Breast epithelium (tissue), 4 donors: Measurements from ENCODE around the gene HCN1. TPM values are rescaled to one million over a fixed set of nuclear protein-coding genes. Genes with fewer than 3 reads are reported as not detected.

Source experiments
- DNase-seq, 2 donors: peaks; one replicate each; pipeline ENCODE4 v3.0.0-alpha.2; 2019; ENCODE audit warnings: low spot score in 2 of 2
- H3K27ac ChIP-seq, 2 donors: fragments of 200-600 bp; sonication (generic) in 1 of 2; one replicate each; pipeline ENCODE4 v1.5.1; 2016 to 2019; ENCODE audit warnings: mild to moderate bottlenecking in 1 of 2
- H3K27me3 ChIP-seq, 2 donors: fragments of 200-600 bp; sonication (generic) in 1 of 2; one replicate each; pipeline versions ENCODE4 v1.5.1 to v1.6.0; 2017 to 2019; ENCODE audit warnings: control low read depth in 1 of 2, mild to moderate bottlenecking in 1 of 2
- H3K36me3 ChIP-seq: fragments of 200-600 bp; one replicate; pipeline ENCODE4 v1.5.1; 2019
- H3K4me1 ChIP-seq, 2 donors: fragments of 200-600 bp; sonication (generic); one replicate each; pipeline ENCODE4 v1.5.1; 2016 to 2019; ENCODE audit warnings: control low read depth in 1 of 2
- H3K4me3 ChIP-seq, 3 donors: fragments of 200-600 bp; sonication (generic); 1 replicate in 2 of 3; 2 replicates in 1 of 3; pipeline ENCODE4 v1.5.1; 2016 to 2019; ENCODE audit warnings: mild to moderate bottlenecking in 3 of 3, moderate library complexity in 2 of 3
- H3K9me3 ChIP-seq, 2 donors: fragments of 200-600 bp; sonication (generic) in 1 of 2; one replicate each; pipeline ENCODE4 v1.5.1; 2016 to 2019; ENCODE audit warnings: control low read depth in 1 of 2
- POLR2A ChIP-seq: fragments of 450-650 bp; IDR thresholded peaks from one replicate; pipeline ENCODE4 v1.6.1; 2016; ENCODE audit warnings: antibody characterized with exemption, mild to moderate bottlenecking, moderate library complexity
- POLR2AphosphoS5 ChIP-seq, 3 donors: sonication (generic); formaldehyde crosslinking; IDR thresholded peaks; one replicate each; pipeline ENCODE4 v1.6.1; 2017; ENCODE audit warnings: antibody characterized with exemption in 3 of 3
- intact Hi-C: fragments of 100-400 bp; cut with DNase I; formaldehyde crosslinking; loops from one replicate; pipeline ENCODE4 v1.15.1; 2023; ENCODE audit warnings: low total_unique reads
- total RNA-seq, 3 donors: library from RNA; depleted of rRNA; stranded (reverse); fragments of >200 nt; gene quantifications; one replicate each; pipeline ENCODE4 v1.1.0, GENCODE V29; 2016
- TF ChIP-seq, protein P1 (sequence below), 3 donors: fragments of 450-650 bp; IDR thresholded peaks; one replicate each; pipeline ENCODE4 v1.5.1; 2016 to 2017; ENCODE audit warnings: antibody characterized with exemption in 3 of 3, mild to moderate bottlenecking in 3 of 3, moderate library complexity in 3 of 3

Gene HCN1
- total RNA-seq, 3 donors from 2014 or later, result under 0.01 to 0.33 (median 0.29) TPM

GRCh38 chr5:45672271-45672670 is 23.9 kb downstream of the HCN1 start:
- Histone ChIP-seq H3K36me3 (no peaks in the 10 kb centered on the region), H3K9me3 (no peaks in the 10 kb centered on the region), H3K27ac (no peak overlapping the region), H3K4me3 (no peak overlapping the region), H3K4me1 (no peaks in the 10 kb centered on the region), H3K27me3 (no peaks in the 10 kb centered on the region)
- DNase-seq, result no peak
- intact Hi-C loops, result no loop called here
- TF ChIP-seq, protein P1, sequence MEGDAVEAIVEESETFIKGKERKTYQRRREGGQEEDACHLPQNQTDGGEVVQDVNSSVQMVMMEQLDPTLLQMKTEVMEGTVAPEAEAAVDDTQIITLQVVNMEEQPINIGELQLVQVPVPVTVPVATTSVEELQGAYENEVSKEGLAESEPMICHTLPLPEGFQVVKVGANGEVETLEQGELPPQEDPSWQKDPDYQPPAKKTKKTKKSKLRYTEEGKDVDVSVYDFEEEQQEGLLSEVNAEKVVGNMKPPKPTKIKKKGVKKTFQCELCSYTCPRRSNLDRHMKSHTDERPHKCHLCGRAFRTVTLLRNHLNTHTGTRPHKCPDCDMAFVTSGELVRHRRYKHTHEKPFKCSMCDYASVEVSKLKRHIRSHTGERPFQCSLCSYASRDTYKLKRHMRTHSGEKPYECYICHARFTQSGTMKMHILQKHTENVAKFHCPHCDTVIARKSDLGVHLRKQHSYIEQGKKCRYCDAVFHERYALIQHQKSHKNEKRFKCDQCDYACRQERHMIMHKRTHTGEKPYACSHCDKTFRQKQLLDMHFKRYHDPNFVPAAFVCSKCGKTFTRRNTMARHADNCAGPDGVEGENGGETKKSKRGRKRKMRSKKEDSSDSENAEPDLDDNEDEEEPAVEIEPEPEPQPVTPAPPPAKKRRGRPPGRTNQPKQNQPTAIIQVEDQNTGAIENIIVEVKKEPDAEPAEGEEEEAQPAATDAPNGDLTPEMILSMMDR (IDR thresholded peaks at IDR 0.05), result no peak
- TF ChIP-seq POLR2A, result no peak
- no peak for TF ChIP-seq POLR2AphosphoS5 (IDR thresholded peaks at IDR 0.05)

DNA sequence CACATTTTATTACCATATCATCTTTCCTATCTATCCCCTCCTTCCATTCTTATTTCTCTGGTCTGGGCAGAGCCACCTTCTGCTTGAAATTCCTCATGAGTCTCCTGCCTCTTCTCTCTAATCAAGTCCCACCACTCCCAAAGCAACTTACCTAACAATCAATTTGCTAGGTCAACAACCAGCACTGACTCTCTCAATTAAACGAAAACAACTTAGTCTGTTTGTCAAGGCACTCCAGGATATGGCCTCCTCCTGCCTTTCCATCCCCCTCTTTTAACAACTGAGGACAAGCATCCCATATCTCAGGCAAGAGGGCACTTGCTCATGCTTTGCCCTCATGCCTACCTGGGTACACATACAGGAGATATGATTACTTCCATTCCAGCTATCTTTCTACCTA is 47.4 kb downstream of the HCN1 start:
- H3K27ac ChIP-seq, result no peak overlapping the region

DNA sequence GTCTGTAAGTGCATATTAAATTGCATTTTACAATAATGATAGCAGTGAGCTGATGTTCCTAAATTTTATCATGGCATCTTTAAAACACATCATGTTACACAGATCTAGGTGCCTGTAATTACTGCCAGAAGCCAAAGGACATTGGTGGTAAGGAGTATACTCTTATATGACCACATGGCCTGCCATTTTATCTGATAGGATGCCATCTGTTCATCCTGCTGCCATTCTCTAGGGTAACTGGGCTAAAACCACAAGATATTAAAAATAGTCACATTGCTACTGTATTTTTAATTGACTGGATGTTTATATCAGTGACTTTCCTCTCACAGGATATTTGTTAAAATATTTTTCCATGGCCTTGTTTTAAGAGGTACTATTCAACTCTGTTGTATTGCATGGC is 53.1 kb downstream of the HCN1 start:
- H3K9me3 ChIP-seq, result no peaks in the 10 kb centered on the region
- no peak for DNase-seq
- TF ChIP-seq, protein P1 (IDR thresholded peaks at IDR 0.05), result no peak
- TF ChIP-seq POLR2AphosphoS5 (IDR thresholded peaks at IDR 0.05) (no peak), POLR2A (no peak)
- intact Hi-C loops, result no loop called here
- no peaks in the 10 kb centered on the region for H3K27me3 ChIP-seq
- H3K4me1 ChIP-seq, result no peaks in the 10 kb centered on the region
- H3K27ac ChIP-seq, result no peak overlapping the region
- no peaks in the 10 kb centered on the region for H3K36me3 ChIP-seq
- H3K4me3 ChIP-seq, result no peak overlapping the region

More for the DNA sequence above, 47.4 kb downstream of the HCN1 start:
- H3K36me3 ChIP-seq, result no peaks in the 10 kb centered on the region
- H3K4me3 ChIP-seq, result no peak overlapping the region
- no peaks in the 10 kb centered on the region for H3K4me1 ChIP-seq
- TF ChIP-seq, protein P1 (IDR thresholded peaks at IDR 0.05), result no peak
- no peak for TF ChIP-seq POLR2AphosphoS5 (IDR thresholded peaks at IDR 0.05)
- TF ChIP-seq POLR2A, result no peak
- intact Hi-C loops, result no loop called here
- DNase-seq, result no peak
- no peaks in the 10 kb centered on the region for H3K9me3 ChIP-seq
- no peaks in the 10 kb centered on the region for H3K27me3 ChIP-seq

DNA sequence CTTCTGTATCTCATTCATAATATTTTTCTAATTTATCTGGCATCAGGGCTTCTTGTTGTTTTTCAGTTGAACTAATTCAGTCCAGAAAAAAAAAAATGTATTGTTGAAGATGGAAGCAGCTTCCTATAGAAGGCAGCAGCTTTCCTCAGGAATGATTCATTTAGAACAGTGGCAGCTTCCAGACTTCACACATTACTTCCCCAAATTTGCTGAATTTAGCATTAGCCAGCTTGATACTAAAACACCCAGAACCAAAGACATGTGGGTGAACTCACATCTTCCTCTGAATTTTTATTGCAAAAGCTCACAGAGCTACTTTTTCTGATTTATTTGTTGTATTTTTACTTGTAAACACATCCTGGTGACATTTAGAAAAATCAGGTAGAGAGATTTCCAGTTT is 53.8 kb downstream of the HCN1 start:
- TF ChIP-seq, protein P1 (IDR thresholded peaks at IDR 0.05), result no peak
- TF ChIP-seq POLR2A (no peak), POLR2AphosphoS5 (IDR thresholded peaks at IDR 0.05) (no peak)

GRCh38 chr5:45639040-45639439 is 57.1 kb downstream of the HCN1 start:
- Histone ChIP-seq H3K27ac (no peak overlapping the region), H3K36me3 (no peaks in the 10 kb centered on the region), H3K27me3 (no peaks in the 10 kb centered on the region), H3K4me3 (no peak overlapping the region), H3K9me3 (no peaks in the 10 kb centered on the region), H3K4me1 (no peaks in the 10 kb centered on the region)
- TF ChIP-seq, protein P1 (IDR thresholded peaks at IDR 0.05), result no peak
- TF ChIP-seq POLR2AphosphoS5 (IDR thresholded peaks at IDR 0.05), result no peak
- no peak for TF ChIP-seq POLR2A
- intact Hi-C loops, result no loop called here
- no peak for DNase-seq

More for the DNA sequence above, 53.8 kb downstream of the HCN1 start:
- DNase-seq, result no peak
- H3K9me3 ChIP-seq, result no peaks in the 10 kb centered on the region
- intact Hi-C loops, result no loop called here
- H3K36me3 ChIP-seq, result no peaks in the 10 kb centered on the region
- no peak overlapping the region for H3K4me3 ChIP-seq
- H3K27me3 ChIP-seq, result no peaks in the 10 kb centered on the region
- H3K27ac ChIP-seq, result no peak overlapping the region
- H3K4me1 ChIP-seq, result no peaks in the 10 kb centered on the region
